Measurements from ENCODE around the gene TYROBP. TPM values are rescaled to one million over a fixed set of nuclear protein-coding genes. Genes with fewer than 3 reads are reported as not detected.

The TYROBP gene
- total and polyA plus RNA-seq, 12 donors = 11.8 to 323 (median 163) TPM

- Histone ChIP-seq H3K9me3 (replicated peaks in 1 of 3) (no peaks in the 10 kb centered on the region), H3K27me3 (no peaks in the 10 kb centered on the region), H3K36me3 (replicated peaks in 1 of 2) (no peaks in the 10 kb centered on the region), H3K27ac (peak overlapping the region in 3 of 5 donors; percentile 32 to 82 (median 45)), H3K4me3 (no peak overlapping the region), H3K4me1 (replicated peaks in 1 of 2) (peaks cover 0 to 7% of the 10 kb centered on the region in 2 donors)
- intact Hi-C loops (cut with DNase I) = no loop called here
- WGBS, 4 donors = 70 to 76% (median 74%) methylated on average over 6 of the region's 6 CpGs
- DNase-seq = no peak
- TF ChIP-seq CTCF (IDR thresholded peaks at IDR 0.05) = no peak
- no peak for TF ChIP-seq POLR2A (IDR thresholded peaks at IDR 0.05)
Measured at GRCh38 chr19:35905178-35905727, 2.8 kb downstream of the TYROBP start.

GRCh38 chr19:35904311-35905068, 3.6 kb downstream of the TYROBP start:
- Histone ChIP-seq H3K4me1 (replicated peaks in 1 of 2) (peaks cover 0 to 7% of the 10 kb centered on the region in 2 donors), H3K36me3 (replicated peaks in 1 of 2) (no peaks in the 10 kb centered on the region), H3K9me3 (replicated peaks in 1 of 3) (no peaks in the 10 kb centered on the region), H3K27ac (peak overlapping the region in 3 of 5 donors; percentile 45 to 82 (median 60)), H3K27me3 (no peaks in the 10 kb centered on the region), H3K4me3 (no peak overlapping the region)
- 74 to 85% (median 76%) methylated on average over 8 to 10 of the region's 10 CpGs for WGBS, 4 donors
- TF ChIP-seq POLR2A (IDR thresholded peaks at IDR 0.05) = no peak
- no peak for TF ChIP-seq CTCF (IDR thresholded peaks at IDR 0.05)
- intact Hi-C loops (cut with DNase I) = no loop called here
- peak in 1 of 7 donors; percentile 25 for DNase-seq

- Histone ChIP-seq H3K36me3 (replicated peaks in 1 of 2) (no peaks in the 10 kb centered on the region), H3K27ac (peak overlapping the region in 3 of 5 donors; percentile 5 to 82 (median 60)), H3K4me1 (replicated peaks in 1 of 2) (peaks cover under 1 to 7% of the 10 kb centered on the region in 2 donors), H3K27me3 (no peaks in the 10 kb centered on the region), H3K9me3 (replicated peaks in 1 of 3) (no peaks in the 10 kb centered on the region), H3K4me3 (peak overlapping the region in 1 of 4 donors; percentile 4)
- intact Hi-C loops (cut with DNase I) = no loop called here
- WGBS, 4 donors = 3 to 4% (median 3%) methylated on average over 5 to 24 of the region's 24 CpGs
- no peak for TF ChIP-seq POLR2A (IDR thresholded peaks at IDR 0.05)
- TF ChIP-seq CTCF (IDR thresholded peaks at IDR 0.05) = no peak
- peak; percentile 51 to 88 (median 75) for DNase-seq
Measured at GRCh38 chr19:35903550-35904179, 4.4 kb downstream of the TYROBP start.

GRCh38 chr19:35902870-35903475, 5.1 kb downstream of the TYROBP start:
- Histone ChIP-seq H3K36me3 (replicated peaks in 1 of 2) (no peaks in the 10 kb centered on the region), H3K4me1 (replicated peaks in 1 of 2) (peaks cover 6 to 13% of the 10 kb centered on the region in 2 donors), H3K27ac (peak overlapping the region in 2 of 5 donors; percentile 60 to 82), H3K27me3 (no peaks in the 10 kb centered on the region), H3K9me3 (replicated peaks in 1 of 3) (no peaks in the 10 kb centered on the region), H3K4me3 (peak overlapping the region in 1 of 4 donors; percentile 17)
- intact Hi-C loops (cut with DNase I) = no loop called here
- WGBS, 4 donors = 53 to 68% (median 62%) methylated on average over 10 of the region's 10 CpGs
- no peak for TF ChIP-seq CTCF (IDR thresholded peaks at IDR 0.05)
- no peak for TF ChIP-seq POLR2A (IDR thresholded peaks at IDR 0.05)
- DNase-seq = no peak
